Measurements from ENCODE around the gene RRM2.

- no peak for TF ChIP-seq CTCF (IDR thresholded peaks at IDR 0.05; ENCODE audit: poor library complexity)
- TF ChIP-seq EZH2 (IDR thresholded peaks at IDR 0.05; ENCODE audit: borderline replicate concordance): no peak
- TF ChIP-seq EZH2phosphoT487 (IDR thresholded peaks at IDR 0.05; ENCODE audit: low read depth, severe bottlenecking, unreplicated experiment): no peak
Observed at GRCh38 chr2:10164601-10165000, 42.1 kb downstream of the RRM2 start.
